H7 (cell line): ENCODE measurements around the gene ZCCHC24. TPM values are rescaled to one million over a fixed set of nuclear protein-coding genes. Genes with fewer than 3 reads are reported as not detected.

Source experiments
- DNase-seq: peaks from one replicate; pipeline ENCODE4 v3.0.0; 2012
- H3K27me3 ChIP-seq: 2 replicates; pipeline ENCODE4 v1.6.0; 2011; ENCODE audit warnings: mild to moderate bottlenecking, low read length; ENCODE audit not compliant: control insufficient read depth, insufficient read depth
- H3K36me3 ChIP-seq: replicated peaks from 2 replicates; pipeline ENCODE4 v1.5.1; 2011; ENCODE audit warnings: low read length; ENCODE audit not compliant: control insufficient read depth, insufficient read depth
- H3K4me3 ChIP-seq: 2 replicates; pipeline ENCODE4 v1.5.1; 2011; ENCODE audit warnings: low read depth, mild to moderate bottlenecking, control low read depth, low read length, moderate library complexity; ENCODE audit not compliant: insufficient read depth
- total RNA-seq: library from RNA; depleted of rRNA; stranded (reverse); fragments of >200 nt; shearing (Covaris generic); gene quantifications from 2 replicates; pipeline ENCODE4 v1.2.3, GENCODE V29; 2014

Gene ZCCHC24
- total RNA-seq, 1 experiment from 2014 or later: 9.0 TPM

DNA sequence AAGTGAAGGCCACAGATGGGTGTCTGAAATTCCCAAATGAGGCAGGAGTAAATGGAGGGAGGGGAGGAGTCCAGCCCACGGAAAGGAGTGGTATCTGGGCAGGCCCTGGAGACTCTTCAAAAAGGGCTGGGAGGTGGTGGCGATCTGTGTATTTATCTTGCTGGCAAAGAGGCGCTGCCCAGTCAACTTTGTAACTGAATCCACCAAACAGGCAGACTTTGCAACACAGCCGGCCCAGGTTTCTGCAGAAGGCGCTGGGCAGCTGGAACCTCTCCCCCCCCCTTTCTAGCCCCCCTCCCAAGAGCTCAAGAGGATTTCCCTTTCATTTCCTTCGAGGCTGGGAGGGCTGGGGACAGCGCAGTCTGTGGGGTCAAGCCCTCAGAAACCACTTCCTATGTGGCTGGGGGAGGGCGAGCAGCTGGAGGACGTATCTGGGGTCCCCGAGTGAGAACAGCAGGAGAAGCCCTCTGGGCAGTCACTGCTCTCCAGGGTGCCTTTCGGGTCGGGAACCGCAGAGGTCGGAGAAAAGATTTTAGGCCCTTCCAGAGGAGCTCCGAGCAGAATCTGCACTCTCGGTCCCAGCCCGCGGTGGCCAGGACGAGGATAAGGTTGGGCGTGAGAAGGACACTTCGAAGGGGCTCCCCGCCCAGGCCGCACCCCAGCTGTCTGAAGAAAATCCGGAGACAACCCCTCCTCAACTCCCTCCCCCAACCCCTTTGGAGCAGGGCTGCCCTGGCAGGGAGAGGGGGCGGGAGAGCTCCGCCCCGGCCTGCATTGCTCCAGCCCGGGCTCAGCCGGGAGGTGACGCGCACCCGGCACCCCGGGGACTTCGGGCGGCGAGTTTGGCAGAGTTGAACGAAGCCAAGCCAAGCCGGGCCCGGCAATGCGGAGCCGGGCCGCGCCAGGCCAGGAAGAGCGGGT, 965 bp downstream of the ZCCHC24 start:
- Histone ChIP-seq H3K4me3 (peak overlapping the region; percentile 76), H3K36me3 (no peaks in the 10 kb centered on the region), H3K27me3 (peaks cover 21% of the 10 kb centered on the region)
- peak; percentile 94 for DNase-seq

DNA sequence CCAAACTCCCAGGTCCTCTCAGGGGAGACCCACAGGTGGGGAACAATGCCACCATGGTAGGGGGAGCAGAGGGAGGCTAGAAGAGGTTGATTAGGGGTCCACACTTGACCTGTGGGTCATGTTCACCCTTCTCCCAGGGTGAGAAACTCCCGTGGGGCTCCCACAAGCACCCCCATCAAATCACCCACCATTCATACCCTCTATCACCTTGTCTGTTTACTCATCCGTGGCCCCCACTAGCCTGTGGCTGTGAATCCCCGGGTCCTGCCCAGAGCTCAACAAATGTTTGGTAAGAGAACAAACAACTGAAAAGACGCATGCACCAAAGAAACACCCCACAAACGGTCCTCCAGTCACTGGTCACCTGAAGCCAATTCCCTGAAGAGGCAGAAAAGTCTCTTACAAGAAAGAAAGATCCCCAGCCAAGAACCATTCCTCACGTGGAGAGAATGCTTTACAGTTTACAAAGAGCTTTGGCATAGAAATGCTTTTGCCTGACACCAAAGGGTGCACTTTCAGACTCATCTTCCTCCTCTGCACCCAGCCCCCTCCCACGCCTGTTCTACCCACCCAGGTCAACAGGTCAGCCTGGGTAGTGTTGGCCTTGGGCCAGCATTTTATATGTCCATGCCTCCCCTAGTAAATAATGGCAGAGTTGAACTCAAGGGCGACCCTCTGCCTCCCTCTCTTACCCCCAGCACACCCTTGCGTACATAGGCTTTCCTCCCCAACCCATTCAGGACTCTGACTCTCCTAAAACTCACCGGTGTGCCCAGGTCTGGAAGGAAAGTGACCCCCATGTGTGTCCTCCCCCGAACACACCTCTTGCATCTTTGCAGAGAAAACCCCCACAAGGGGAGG, 1.9 kb downstream of the ZCCHC24 start:
- peak overlapping the region; percentile 76 for H3K4me3 ChIP-seq
- DNase-seq: no peak
- peaks cover 21% of the 10 kb centered on the region for H3K27me3 ChIP-seq
- no peaks in the 10 kb centered on the region for H3K36me3 ChIP-seq

DNA sequence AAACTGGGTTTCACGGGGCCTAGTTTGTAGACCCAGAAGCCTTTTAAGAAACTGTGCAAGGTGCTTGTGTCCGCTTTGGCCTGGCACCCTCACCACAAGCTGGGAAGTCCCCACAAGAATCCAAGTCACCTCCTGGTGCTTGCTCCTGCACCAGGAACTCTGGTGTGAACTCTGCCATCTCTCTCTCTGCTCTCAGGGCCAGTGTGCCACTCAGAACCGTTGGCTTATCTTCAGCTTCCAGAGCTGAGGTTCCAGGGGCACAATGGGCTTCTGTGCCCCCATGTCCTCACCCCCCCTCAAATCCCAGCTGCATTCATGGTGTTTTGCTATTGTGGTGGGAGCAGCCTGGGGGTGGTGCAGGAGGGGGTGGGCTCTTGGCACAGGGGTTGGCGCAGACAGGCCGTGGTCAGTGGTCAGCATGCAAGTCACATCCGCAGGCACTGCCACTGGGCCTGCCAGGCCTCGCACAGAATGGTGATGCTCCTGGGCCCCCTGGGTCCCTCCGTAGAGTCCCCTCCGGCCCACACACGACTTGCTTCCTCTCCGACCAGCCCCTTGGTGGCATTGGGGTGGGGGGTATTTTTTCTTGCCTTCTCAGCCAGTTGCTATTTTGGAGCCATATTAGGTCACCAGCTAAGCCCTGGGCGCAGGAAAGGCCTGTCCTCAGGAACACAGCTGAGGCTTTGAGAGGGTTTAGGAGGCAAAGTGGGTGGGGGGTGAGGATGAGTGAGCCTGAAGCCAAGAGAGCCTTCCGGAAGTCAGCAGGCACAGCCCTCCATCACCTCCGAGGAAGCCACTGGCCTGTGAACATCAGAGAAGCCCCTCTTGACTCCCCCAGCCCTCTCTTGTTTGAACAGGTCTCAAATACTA, 3.0 kb downstream of the ZCCHC24 start:
- DNase-seq: peak; percentile 19
- Histone ChIP-seq H3K27me3 (peaks cover 12% of the 10 kb centered on the region), H3K4me3 (no peak overlapping the region), H3K36me3 (no peaks in the 10 kb centered on the region)

DNA sequence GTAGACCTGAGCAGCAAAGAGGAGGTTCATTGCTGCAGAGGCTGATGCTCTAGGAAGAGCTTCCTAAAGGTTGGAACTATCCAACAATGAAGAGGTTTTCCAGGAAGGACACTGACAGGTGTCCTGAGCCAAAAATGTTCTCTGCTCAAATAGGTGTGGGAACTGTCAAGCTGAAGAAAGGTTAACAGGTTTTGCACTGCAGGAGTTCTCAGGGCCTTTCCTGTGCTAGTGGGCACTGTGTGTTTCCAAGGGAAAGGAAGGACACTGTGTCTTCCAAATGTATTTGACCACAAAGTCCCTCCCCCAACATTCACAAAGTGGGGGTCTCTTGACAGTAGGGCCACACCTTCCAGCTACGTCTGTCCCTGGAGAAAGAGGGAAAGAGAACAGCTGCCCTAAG, 4.0 kb downstream of the ZCCHC24 start:
- no peak for DNase-seq
- Histone ChIP-seq H3K4me3 (no peak overlapping the region), H3K36me3 (no peaks in the 10 kb centered on the region), H3K27me3 (peaks cover 4% of the 10 kb centered on the region)

DNA sequence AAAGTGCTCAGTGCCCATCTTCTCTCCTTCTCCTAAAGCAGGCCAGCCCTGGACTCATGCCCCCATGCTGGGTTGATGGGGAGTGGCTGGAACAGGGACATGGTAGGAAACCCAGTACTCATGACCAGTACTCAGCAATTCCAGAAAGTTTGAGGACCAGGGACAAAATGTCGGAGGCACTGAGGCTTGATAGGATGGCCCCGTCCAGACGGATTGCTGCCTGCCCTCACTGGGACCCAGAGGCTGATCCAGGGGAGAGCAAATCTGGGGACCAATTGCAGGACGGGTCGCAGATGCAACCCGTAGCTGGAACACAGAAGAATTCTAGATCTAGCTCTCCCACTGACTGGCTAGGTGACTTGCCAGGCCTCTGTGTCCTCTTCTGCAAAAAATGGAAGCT, 5.1 kb downstream of the ZCCHC24 start:
- H3K36me3 ChIP-seq: no peaks in the 10 kb centered on the region
- H3K27me3 ChIP-seq: peaks cover 4% of the 10 kb centered on the region
- DNase-seq: peak; percentile 30
- H3K4me3 ChIP-seq: no peak overlapping the region

DNA sequence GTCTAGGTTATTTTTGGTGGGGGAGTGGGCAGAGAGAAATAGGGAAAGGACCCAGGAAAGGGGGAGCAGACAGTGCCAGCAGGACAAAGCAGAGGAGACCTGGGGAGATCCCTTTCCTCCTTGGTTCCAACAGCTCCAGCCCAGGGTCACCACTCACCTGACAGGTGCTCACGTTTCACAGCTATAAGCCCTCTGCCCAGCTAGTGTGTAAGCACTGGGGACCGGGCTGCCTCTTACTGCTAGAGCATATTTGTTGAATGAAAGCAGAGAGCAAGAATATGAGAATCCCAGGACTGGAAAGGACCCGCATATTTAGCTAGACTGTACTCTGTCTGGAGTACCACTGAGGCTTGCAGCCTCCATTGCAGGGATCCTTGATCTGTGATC, 6.7 kb downstream of the ZCCHC24 start:
- no peaks in the 10 kb centered on the region for H3K36me3 ChIP-seq
- no peaks in the 10 kb centered on the region for H3K27me3 ChIP-seq
- peak; percentile 17 for DNase-seq
- no peak overlapping the region for H3K4me3 ChIP-seq

DNA sequence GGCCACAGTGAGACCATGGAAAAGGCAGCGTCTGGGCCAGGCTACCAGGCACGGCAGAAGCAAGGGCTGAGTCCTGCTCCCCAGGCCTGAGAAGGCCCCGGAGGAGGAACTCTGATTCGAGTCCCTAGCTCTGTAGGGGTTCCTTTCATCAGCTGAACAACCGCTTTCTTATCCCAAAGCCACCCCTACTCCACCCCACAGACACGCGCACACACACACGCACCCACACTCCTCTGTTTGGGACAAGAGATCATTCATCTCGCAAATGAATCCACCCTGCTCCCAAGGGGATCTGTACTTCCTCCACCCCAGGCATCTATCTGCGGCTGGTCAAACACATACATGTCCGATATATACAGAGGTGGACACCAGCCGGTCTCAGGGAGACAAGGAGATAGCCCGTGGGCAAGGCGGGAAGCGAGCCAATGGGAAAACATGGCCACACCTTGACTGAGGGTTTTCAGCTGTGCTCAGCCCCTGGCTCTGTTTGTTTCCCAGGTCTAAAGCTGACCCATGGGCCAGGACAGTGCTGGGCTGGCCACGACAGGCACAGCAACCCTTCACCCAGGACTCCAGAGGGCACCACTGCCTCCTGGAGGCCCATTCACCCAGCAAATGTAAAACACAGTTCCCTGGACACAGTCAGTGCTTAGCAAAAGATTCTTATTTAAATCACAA, 7.3 kb downstream of the ZCCHC24 start:
- peak; percentile 61 for DNase-seq
- Histone ChIP-seq H3K4me3 (no peak overlapping the region), H3K27me3 (no peaks in the 10 kb centered on the region), H3K36me3 (no peaks in the 10 kb centered on the region)

DNA sequence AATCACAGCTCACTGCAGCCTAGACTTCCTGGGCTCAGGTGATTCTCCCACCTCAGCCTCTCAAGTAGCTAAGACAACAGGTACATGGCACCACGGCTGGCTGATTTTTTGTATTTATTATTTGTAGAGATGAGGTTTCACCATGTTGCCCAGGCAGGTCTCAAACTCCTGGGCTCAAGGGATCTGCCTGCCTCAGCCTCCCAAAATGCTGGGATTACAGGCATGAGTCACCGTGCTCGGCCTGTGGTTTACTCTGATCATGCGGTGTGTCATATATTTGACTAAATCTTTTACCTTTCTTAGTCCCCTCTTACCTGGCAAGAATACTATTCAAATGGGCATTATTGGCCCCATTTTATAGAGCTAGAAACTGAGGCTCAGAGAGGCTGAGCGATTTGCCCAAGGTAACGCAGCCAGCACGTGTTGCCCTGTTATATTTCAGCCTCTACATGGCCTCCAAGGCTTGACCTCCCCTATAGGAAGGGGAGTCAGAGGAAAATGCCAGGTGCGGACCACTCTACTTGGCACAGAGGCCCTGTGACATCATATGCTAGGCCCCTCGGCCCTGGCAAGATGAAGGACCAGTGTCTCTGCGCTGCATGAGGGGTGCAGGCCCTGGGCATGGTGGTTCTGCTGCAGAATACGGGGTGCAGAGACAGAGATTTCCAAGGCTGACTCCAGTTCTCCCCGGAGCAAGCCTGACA, 8.2 kb downstream of the ZCCHC24 start:
- Histone ChIP-seq H3K4me3 (no peak overlapping the region), H3K27me3 (no peaks in the 10 kb centered on the region), H3K36me3 (no peaks in the 10 kb centered on the region)
- DNase-seq: peak; percentile 15

DNA sequence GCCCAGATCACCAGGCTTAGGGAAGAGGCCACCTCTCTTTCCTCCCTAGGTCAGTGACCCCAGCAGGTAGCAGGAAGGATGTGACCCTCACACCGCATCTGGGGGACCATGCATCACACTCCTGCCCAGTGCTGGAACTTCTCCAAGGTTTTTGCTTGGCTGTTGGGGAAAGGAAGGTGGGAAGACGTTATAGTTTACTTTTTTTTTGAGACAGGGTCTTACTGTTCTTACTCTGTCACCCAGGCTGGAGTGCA, 8.6 kb downstream of the ZCCHC24 start:
- DNase-seq: peak; percentile 17

DNA sequence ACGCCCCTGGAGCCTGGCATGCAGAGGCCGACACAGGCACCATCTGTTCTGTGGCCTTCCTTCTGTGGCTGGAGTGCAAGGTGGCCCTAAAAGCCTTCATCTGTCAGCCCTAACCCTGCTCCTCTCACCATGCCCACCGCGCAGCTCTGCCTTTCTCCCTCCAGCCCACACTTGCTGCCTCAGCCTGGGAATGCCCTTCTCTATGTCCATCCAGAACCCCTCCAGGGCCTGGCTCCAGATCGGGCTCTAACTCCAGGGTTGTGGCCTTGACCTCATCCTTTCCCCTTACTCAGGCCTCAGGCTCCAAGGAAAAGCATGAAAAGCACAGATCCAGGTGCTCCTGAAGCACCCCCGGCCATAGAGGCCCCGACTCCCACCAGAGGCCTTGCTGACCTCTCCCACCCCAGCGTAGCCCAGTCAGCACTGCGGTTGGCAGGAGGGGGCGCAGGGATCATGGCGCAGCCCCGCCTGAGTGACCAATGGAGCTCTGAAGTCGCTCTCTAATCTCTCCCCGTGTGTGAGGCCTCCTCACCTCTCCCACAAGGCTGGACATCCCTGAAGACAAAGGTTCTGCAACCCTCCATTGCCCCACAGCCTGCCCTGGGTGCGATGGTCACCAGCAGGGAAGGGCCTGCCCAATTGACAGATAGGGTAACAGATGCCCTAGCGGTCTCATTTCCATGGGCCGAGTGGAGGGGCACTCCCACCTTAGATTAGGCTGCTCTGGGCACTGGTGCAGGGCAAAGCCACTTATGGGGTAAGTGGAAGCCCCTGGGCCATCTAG, 9.2 kb downstream of the ZCCHC24 start:
- peak; percentile 32 for DNase-seq
- H3K36me3 ChIP-seq: no peaks in the 10 kb centered on the region
- H3K4me3 ChIP-seq: no peak overlapping the region
- no peaks in the 10 kb centered on the region for H3K27me3 ChIP-seq

More for the DNA sequence above, 8.6 kb downstream of the ZCCHC24 start:
- H3K27me3 ChIP-seq: no peaks in the 10 kb centered on the region
- H3K4me3 ChIP-seq: no peak overlapping the region
- H3K36me3 ChIP-seq: no peaks in the 10 kb centered on the region

DNA sequence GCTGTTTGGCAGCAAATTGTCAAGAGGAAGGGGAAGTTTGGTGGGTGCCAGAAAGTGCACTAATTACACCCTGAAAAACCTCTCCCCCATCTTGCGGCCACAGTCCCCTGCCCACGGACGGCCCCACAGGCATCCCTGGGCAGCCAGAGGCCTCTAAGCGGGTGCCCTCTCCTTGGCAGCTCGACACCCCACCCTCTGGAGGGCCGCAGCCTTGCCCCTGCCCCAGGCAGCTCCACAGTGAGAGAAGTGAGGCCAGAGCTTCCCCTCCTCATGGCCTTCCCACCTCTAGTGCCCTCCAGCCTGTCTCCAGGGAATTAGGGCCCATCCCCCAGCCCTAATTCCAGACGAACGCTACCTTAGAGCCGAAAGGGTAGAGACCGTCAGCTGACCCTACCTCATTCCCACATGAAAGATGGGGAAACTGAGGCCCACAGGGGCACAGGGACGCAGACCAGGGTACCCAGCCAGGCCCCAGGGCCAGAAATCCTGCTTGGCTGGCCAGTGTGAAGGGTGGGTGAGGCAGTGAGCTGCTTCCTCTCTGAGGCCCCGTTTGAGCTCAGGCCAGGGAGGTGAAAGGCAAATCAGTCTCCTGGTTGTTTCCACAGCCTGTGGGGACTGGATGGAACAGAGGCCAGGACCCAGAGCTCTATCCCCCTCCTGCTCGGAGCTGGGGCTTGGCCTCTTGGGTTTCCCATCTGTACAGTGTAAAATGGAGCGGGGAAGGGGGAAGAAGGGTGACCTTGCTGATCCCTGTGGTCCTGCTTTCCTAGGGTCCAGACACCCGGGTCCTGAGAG, 10.0 kb downstream of the ZCCHC24 start:
- H3K4me3 ChIP-seq: no peak overlapping the region
- peak; percentile 74 for DNase-seq
- H3K36me3 ChIP-seq: no peaks in the 10 kb centered on the region

DNA sequence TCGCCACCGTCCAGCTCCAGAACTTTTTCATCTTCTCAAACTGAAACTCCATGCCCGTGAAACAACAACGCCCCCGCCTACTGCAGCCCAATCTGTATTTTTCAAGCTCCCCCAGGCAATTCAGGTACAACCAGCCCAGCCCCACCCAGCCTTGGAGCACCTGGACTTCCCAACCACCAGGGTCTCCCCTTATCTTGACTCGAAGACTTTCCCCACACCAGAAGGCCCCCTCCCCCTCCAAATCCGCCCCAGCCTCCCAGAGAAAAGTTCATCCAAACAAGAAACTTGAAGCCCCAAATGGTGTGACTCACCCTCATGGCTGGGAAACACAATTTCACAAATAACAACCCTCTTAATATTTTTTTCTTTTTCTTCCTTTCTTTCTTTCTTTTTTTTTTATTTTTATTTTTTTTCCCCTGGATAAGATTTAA, 10.6 kb downstream of the ZCCHC24 start:
- no peak overlapping the region for H3K4me3 ChIP-seq
- no peaks in the 10 kb centered on the region for H3K27me3 ChIP-seq
- no peaks in the 10 kb centered on the region for H3K36me3 ChIP-seq
- DNase-seq: peak; percentile 61

More for the DNA sequence above, 10.0 kb downstream of the ZCCHC24 start:
- no peaks in the 10 kb centered on the region for H3K27me3 ChIP-seq
